Measurements from ENCODE around the gene SCO1.
"Not testable (repeated sequence)": the region's sequence is repeated elsewhere in the genome, so short reads cannot be mapped to it uniquely, and the experiment has no call there.

- TF ChIP-seq, protein P1, sequence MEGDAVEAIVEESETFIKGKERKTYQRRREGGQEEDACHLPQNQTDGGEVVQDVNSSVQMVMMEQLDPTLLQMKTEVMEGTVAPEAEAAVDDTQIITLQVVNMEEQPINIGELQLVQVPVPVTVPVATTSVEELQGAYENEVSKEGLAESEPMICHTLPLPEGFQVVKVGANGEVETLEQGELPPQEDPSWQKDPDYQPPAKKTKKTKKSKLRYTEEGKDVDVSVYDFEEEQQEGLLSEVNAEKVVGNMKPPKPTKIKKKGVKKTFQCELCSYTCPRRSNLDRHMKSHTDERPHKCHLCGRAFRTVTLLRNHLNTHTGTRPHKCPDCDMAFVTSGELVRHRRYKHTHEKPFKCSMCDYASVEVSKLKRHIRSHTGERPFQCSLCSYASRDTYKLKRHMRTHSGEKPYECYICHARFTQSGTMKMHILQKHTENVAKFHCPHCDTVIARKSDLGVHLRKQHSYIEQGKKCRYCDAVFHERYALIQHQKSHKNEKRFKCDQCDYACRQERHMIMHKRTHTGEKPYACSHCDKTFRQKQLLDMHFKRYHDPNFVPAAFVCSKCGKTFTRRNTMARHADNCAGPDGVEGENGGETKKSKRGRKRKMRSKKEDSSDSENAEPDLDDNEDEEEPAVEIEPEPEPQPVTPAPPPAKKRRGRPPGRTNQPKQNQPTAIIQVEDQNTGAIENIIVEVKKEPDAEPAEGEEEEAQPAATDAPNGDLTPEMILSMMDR (IDR thresholded peaks at IDR 0.05) = not testable (repeated sequence)
- TF ChIP-seq EZH2 (IDR thresholded peaks at IDR 0.05) = not testable (repeated sequence)
Observed at GRCh38 chr17:10695875-10696407, 1.4 kb downstream of the SCO1 start.
